Inferior parietal cortex (tissue), 1 donor: ENCODE results near the gene CCDC86.
"Not testable (repeated sequence)": the region's sequence is repeated elsewhere in the genome, so short reads cannot be mapped to it uniquely, and the experiment has no call there.

Source experiments
- DNase-seq: peaks from one replicate; pipeline ENCODE4 v3.0.0-alpha.2; 2016; ENCODE audit errors: extremely low spot score

The CCDC86 gene

GRCh38 chr11:60841797-60842667 is at the start of gene CCDC86:
Gene CCDC86, plus strand, starts transcription at chr11:60842113. Its CDS starts 12 bp downstream, at chr11:60842125.
- peak; percentile 93 for DNase-seq

- no peak for DNase-seq
Measured at GRCh38 chr11:60792521-60792920, 49.4 kb upstream of the CCDC86 start.

- no peak for DNase-seq
Measured at GRCh38 chr11:60795291-60795690, 46.6 kb upstream of the CCDC86 start.

- no peak for DNase-seq
Measured at GRCh38 chr11:60797846-60798630, 43.9 kb upstream of the CCDC86 start.

- DNase-seq = no peak
Measured at GRCh38 chr11:60798631-60799030, 43.3 kb upstream of the CCDC86 start.

- no peak for DNase-seq
Measured at GRCh38 chr11:60801194-60801593, 40.7 kb upstream of the CCDC86 start.

GRCh38 chr11:60803273-60803936 is 38.5 kb upstream of the CCDC86 start:
- DNase-seq = no peak

GRCh38 chr11:60809249-60809648 is 32.7 kb upstream of the CCDC86 start:
- no peak for DNase-seq

GRCh38 chr11:60809691-60810090 is 32.2 kb upstream of the CCDC86 start:
- DNase-seq = no peak

GRCh38 chr11:60810151-60810550 is 31.8 kb upstream of the CCDC86 start:
- no peak for DNase-seq

GRCh38 chr11:60810569-60810968 is 31.3 kb upstream of the CCDC86 start:
- no peak for DNase-seq

- no peak for DNase-seq
Measured at GRCh38 chr11:60813324-60813723, 28.6 kb upstream of the CCDC86 start.

GRCh38 chr11:60814112-60814511 is 27.8 kb upstream of the CCDC86 start:
- DNase-seq = no peak

GRCh38 chr11:60816590-60817157 is 25.2 kb upstream of the CCDC86 start:
- no peak for DNase-seq

GRCh38 chr11:60818057-60818456 is 23.9 kb upstream of the CCDC86 start:
- DNase-seq = no peak

- DNase-seq = no peak
Measured at GRCh38 chr11:60821827-60822599, 19.9 kb upstream of the CCDC86 start.

- not testable (repeated sequence) for DNase-seq
Measured at GRCh38 chr11:60823745-60824306, 18.1 kb upstream of the CCDC86 start.

GRCh38 chr11:60825118-60825517 is 16.8 kb upstream of the CCDC86 start:
- no peak for DNase-seq

- no peak for DNase-seq
Measured at GRCh38 chr11:60825790-60826189, 16.1 kb upstream of the CCDC86 start.

GRCh38 chr11:60830478-60831142 is 11.3 kb upstream of the CCDC86 start:
- DNase-seq = no peak
